HepG2 (cell line): ENCODE measurements around the gene RTP3. TPM values are rescaled to one million over a fixed set of nuclear protein-coding genes. Genes with fewer than 3 reads are reported as not detected.
A peak's percentile ranks its signal among the peaks of the same experiment; 100 is the strongest.

Source experiments
- AKAP8 ChIP-seq: sonication (generic); formaldehyde crosslinking; IDR thresholded peaks from 2 replicates; pipeline ENCODE4 v1.5.1; 2020; ENCODE audit warnings: mild to moderate bottlenecking, missing genetic modification reagents
- ARNTL ChIP-seq: sonication (generic); formaldehyde crosslinking; IDR thresholded peaks from 2 replicates; pipeline ENCODE4 v1.4.0; 2020; ENCODE audit warnings: mild to moderate bottlenecking, missing genetic modification reagents
- DRAP1 ChIP-seq: IDR thresholded peaks from 2 replicates; pipeline ENCODE4 v1.6.1; 2016; ENCODE audit warnings: missing genetic modification reagents, missing compliant biosample characterization
- FOXA3 ChIP-seq: IDR thresholded peaks from 2 replicates; pipeline ENCODE4 v1.6.1; 2016; ENCODE audit warnings: missing genetic modification reagents, missing compliant biosample characterization
- GLI4 ChIP-seq: sonication (generic); formaldehyde crosslinking; IDR thresholded peaks from 2 replicates; pipeline ENCODE4 v1.5.1; 2020; ENCODE audit warnings: missing genetic modification reagents, mild to moderate bottlenecking, moderate library complexity, borderline replicate concordance
- GPBP1L1 ChIP-seq: sonication (generic); formaldehyde crosslinking; IDR thresholded peaks from 2 replicates; pipeline ENCODE4 v1.5.0; 2020; ENCODE audit warnings: mild to moderate bottlenecking, missing genetic modification reagents
- HNRNPH1 ChIP-seq: fragments of 200-400 bp; formaldehyde crosslinking; optimal IDR thresholded peaks from 2 replicates; pipeline ENCODE3; 2017; ENCODE audit warnings: mild to moderate bottlenecking, low read depth, low read length
- HNRNPK ChIP-seq: fragments of 200-400 bp; formaldehyde crosslinking; IDR thresholded peaks from 2 replicates; pipeline ENCODE4 v1.6.1; 2018; ENCODE audit warnings: low read length, low read depth, moderate library complexity, mild to moderate bottlenecking; ENCODE audit not compliant: poor library complexity, severe bottlenecking
- HOMEZ ChIP-seq: IDR thresholded peaks from 2 replicates; pipeline ENCODE4 v1.6.1; 2016; ENCODE audit warnings: low read depth
- KLF16 ChIP-seq, 2 experiments: sonication (generic) in 1 of 2; formaldehyde crosslinking in 1 of 2; IDR thresholded peaks; 2 replicates each; pipeline versions ENCODE4 v1.6.1 to v1.8.0; 2016 to 2023; ENCODE audit warnings: missing genetic modification reagents in 2 of 2, missing compliant biosample characterization in 1 of 2
- NKX3-1 ChIP-seq: sonication (generic); formaldehyde crosslinking; IDR thresholded peaks from 2 replicates; pipeline ENCODE4 v1.5.0; 2020; ENCODE audit warnings: missing genetic modification reagents
- NR3C1 ChIP-seq: sonication (generic); formaldehyde crosslinking; IDR thresholded peaks from 2 replicates; pipeline ENCODE4 v1.4.0; 2020; ENCODE audit warnings: missing genetic modification reagents
- POGK ChIP-seq: sonication (generic); formaldehyde crosslinking; conservative IDR thresholded peaks from 2 replicates; pipeline ENCODE4 v1.8.0; 2022; ENCODE audit warnings: mild to moderate bottlenecking, moderate library complexity, missing genetic modification reagents
- PREB ChIP-seq: sonication (generic); formaldehyde crosslinking; IDR thresholded peaks from 2 replicates; pipeline ENCODE4 v1.4.0; 2020; ENCODE audit warnings: missing genetic modification reagents
- PTBP1 ChIP-seq: fragments of 200-400 bp; formaldehyde crosslinking; IDR thresholded peaks from 2 replicates; pipeline ENCODE4 v1.6.1; 2018; ENCODE audit warnings: low read length, low read depth; ENCODE audit not compliant: poor library complexity, severe bottlenecking
- SMARCE1 ChIP-seq: fragments of 450-650 bp; IDR thresholded peaks from 2 replicates; pipeline ENCODE4 v1.6.1; 2017; ENCODE audit warnings: borderline replicate concordance
- SP2 ChIP-seq: sonication (generic); formaldehyde crosslinking; IDR thresholded peaks from 2 replicates; pipeline ENCODE4 v1.5.1; 2020; ENCODE audit warnings: mild to moderate bottlenecking, missing genetic modification reagents
- XBP1 ChIP-seq: sonication (generic); formaldehyde crosslinking; IDR thresholded peaks from 2 replicates; pipeline ENCODE4 v1.5.0; 2020; ENCODE audit warnings: missing genetic modification reagents
- ZBTB46 ChIP-seq: sonication (generic); formaldehyde crosslinking; IDR thresholded peaks from 2 replicates; pipeline ENCODE4 v1.4.0; 2020; ENCODE audit warnings: mild to moderate bottlenecking, missing genetic modification reagents, borderline replicate concordance
- ZNF20 ChIP-seq: sonication (generic); formaldehyde crosslinking; IDR thresholded peaks from 2 replicates; pipeline ENCODE4 v1.4.0; 2020; ENCODE audit warnings: mild to moderate bottlenecking, moderate library complexity, missing genetic modification reagents
- ZNF256 ChIP-seq: sonication (generic); formaldehyde crosslinking; conservative IDR thresholded peaks from 2 replicates; pipeline ENCODE4 v1.4.0; 2020; ENCODE audit warnings: missing genetic modification reagents
- ZNF331 ChIP-seq: sonication (generic); formaldehyde crosslinking; IDR thresholded peaks from 2 replicates; pipeline ENCODE4 v1.4.0; 2020; ENCODE audit warnings: missing genetic modification reagents
- ZNF496 ChIP-seq: sonication (generic); formaldehyde crosslinking; IDR thresholded peaks from 2 replicates; pipeline ENCODE4 v1.8.1; 2023; ENCODE audit warnings: mild to moderate bottlenecking, moderate library complexity, missing genetic modification reagents; ENCODE audit not compliant: insufficient replicate concordance
- polyA plus RNA-seq, 8 experiments: library from polyadenylated mRNA; depleted of rRNA in 3 of 8; stranded (reverse) in 7 of 8; unstranded in 1 of 8; fragments of >200 nt; fragmentation: Illumina TruSeq in 4 of 8; extraction: Trizol in 4 of 8; gene quantifications; 2 replicates each; pipeline versions ENCODE4 v1.2.1 to v1.2.3, GENCODE V29; 2011 to 2016; ENCODE audit warnings: low read depth in 4 of 8, missing spikeins in 1 of 8, mixed read lengths in 1 of 8; ENCODE audit not compliant: insufficient read depth in 1 of 8
- total RNA-seq, 5 experiments: library from RNA; depleted of rRNA; stranded (reverse); fragments of >200 nt; fragmentation: Illumina TruSeq; extraction: Trizol; gene quantifications; 2 replicates each; pipeline ENCODE4 v1.2.3, GENCODE V29; 2016; ENCODE audit warnings: low read depth in 1 of 5

RTP3 gene
- total and polyA plus RNA-seq, 2 of the 13 experiments (the other 11 are each of a cell fraction or from before 2014, with no cell fraction given) = 0.09 TPM; not detected in 1

GRCh38 chr3:46488735-46489361 is 8.9 kb upstream of the RTP3 start (continued):
- TF ChIP-seq PTBP1 (no peak), POGK (CRISPR knock-in tag) (no peak; the same call in 1 of the 2 replicates), FOXA3 (peak; percentile 54), ZNF20 (CRISPR knock-in tag) (no peak), HNRNPK (no peak), NR3C1 (CRISPR knock-in tag) (no peak), NKX3-1 (CRISPR knock-in tag) (no peak), PREB (CRISPR knock-in tag) (no peak), AKAP8 (CRISPR knock-in tag) (no peak), XBP1 (CRISPR knock-in tag) (peak; percentile 96), HNRNPH1 (no peak), GLI4 (CRISPR knock-in tag) (no peak), ZNF256 (CRISPR knock-in tag) (no peak), KLF16 (CRISPR knock-in tag; IDR thresholded peaks at IDR 0.05) (peak in 1 of 2 experiments; percentile 54; a peak in 1 of 4 replicates), HOMEZ (0 out of 2 replicates have a peak, but pooled peaks have one; percentile 25), DRAP1 (CRISPR knock-in tag) (no peak), ZNF496 (no peak), GPBP1L1 (CRISPR knock-in tag) (no peak), SP2 (no peak), ZBTB46 (CRISPR knock-in tag) (no peak), SMARCE1 (no peak), ZNF331 (CRISPR knock-in tag) (peak; percentile 67), ARNTL (CRISPR knock-in tag) (no peak)
